Activated CD4-positive, alpha-beta T cell treated with anti-CD3 and anti-CD28 coated beads, Interleukin-2, amount 10 ng/mL, durations not matched to agents 24 days and 14 days (primary cell): ENCODE measurements around the gene KHK. TPM values are rescaled to one million over a fixed set of nuclear protein-coding genes. Genes with fewer than 3 reads are reported as not detected.

Experiments
- DNase-seq: peaks from one replicate; pipeline ENCODE4 v3.0.0; 2022
- H3K27ac Mint-ChIP-seq: one replicate; pipeline ENCODE4 v1.8.0; 2022; ENCODE audit warnings: mild to moderate bottlenecking, mixed read lengths
- H3K27me3 Mint-ChIP-seq: one replicate; pipeline ENCODE4 v1.8.0; 2022; ENCODE audit warnings: mixed read lengths
- H3K36me3 Mint-ChIP-seq: one replicate; pipeline ENCODE4 v1.8.0; 2022; ENCODE audit warnings: low read depth, mild to moderate bottlenecking, mixed read lengths
- H3K4me1 Mint-ChIP-seq: one replicate; pipeline ENCODE4 v1.8.0; 2021; ENCODE audit warnings: mixed read lengths
- H3K4me3 Mint-ChIP-seq: one replicate; pipeline ENCODE4 v1.8.0; 2022; ENCODE audit warnings: mild to moderate bottlenecking, moderate library complexity, mixed read lengths
- H3K9me3 Mint-ChIP-seq: one replicate; pipeline ENCODE4 v1.8.0; 2021; ENCODE audit warnings: mixed read lengths
- intact Hi-C: fragments of 100-400 bp; cut with micrococcal nuclease; formaldehyde crosslinking; loops from one replicate; pipeline ENCODE4 v1.15.1; 2023
- total RNA-seq: library from RNA; stranded (reverse); gene quantifications from 2 replicates; pipeline ENCODE4 v1.2.3, GENCODE V29; 2022

KHK gene
- total RNA-seq, 1 donor from 2014 or later = 13.4 TPM

DNA sequence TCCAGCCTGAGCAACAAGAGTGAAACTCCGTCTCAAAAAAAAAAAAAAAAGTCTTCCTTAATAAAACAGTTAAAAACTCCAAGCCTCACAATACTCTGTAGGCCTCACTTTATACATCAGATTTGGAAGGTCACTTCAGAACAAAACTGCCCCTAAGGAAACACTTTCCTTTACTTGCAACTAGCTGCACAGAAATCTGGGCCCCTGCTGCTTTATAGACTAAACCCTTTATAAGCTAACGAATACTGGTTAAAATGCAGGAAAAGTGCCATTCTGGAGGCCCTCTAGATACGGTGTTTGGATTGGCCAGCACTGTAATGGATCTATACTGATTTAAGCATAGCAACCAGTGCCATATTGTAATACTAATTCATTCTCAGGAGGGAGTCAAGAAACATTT is 38.5 kb downstream of the KHK start:
- no peak for DNase-seq
- Mint-ChIP-seq H3K27ac (no peak overlapping the region), H3K4me3 (no peak overlapping the region), H3K4me1 (peaks cover 9% of the 10 kb centered on the region), H3K36me3 (peaks cover 10% of the 10 kb centered on the region), H3K9me3 (no peaks in the 10 kb centered on the region), H3K27me3 (peaks cover 24% of the 10 kb centered on the region)
- intact Hi-C loops = no loop called here

DNA sequence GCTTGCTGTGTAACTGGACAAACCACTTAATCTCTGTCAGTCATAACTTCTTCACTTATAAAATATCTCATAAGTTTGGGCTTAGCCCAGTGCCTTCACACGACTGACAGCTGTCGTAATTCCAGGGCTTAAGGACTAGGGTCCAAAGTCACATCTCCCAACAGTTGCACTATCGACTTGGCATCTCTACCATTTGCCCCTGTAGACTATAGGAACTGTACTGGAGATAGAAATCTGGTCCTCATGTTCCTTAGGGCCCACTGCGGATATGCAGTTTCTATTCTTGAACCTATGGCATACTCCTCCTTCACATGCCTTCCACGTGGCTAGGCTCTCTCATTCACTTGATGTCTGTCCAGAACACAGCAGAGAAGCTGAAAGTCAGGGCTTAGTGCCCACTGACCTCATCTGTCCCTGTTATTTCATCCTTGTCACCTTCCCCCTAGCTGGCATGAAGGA is 39.7 kb downstream of the KHK start:
- Mint-ChIP-seq H3K4me1 (peaks cover 9% of the 10 kb centered on the region), H3K9me3 (no peaks in the 10 kb centered on the region), H3K27ac (no peak overlapping the region), H3K4me3 (no peak overlapping the region), H3K27me3 (peaks cover 17% of the 10 kb centered on the region), H3K36me3 (peaks cover 21% of the 10 kb centered on the region)
- DNase-seq = no peak
- intact Hi-C loops = no loop called here

DNA sequence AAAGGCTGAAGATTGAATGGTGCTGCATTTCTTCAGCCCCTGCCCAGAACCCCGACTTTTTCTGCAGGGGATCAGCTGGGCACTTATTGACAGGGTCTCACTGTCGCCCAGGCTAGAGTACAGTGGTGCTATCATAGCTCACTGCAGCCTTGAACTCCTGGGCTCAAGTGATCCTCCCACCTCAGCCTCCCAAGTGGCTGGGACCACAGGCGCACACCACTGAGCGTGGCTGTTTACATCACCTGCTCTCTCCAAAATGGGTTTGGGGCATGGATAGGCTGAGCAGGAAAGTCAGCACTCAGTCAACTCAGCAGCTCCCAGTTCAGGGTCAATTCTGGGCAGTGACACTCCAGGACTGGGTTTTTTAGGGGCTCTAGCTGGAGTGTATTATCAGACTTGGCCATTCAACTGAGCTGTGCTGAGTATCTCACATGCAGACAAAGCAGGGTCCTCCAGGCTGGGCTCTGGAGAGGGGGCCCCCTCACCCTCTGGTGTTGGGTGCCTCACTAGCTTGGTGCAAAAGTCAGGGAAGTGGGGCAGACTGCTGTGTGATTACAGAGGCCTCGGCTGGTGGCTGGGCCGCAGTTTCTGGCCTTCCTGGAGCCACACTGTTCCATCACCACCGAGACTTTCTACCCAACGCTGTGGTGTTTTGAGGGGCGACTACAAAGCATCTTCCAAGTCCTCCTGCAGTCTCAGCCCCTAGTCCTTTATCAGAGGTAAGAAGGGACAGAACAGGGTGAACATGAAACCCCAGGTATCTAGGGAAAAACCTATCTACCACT is 41.5 kb downstream of the KHK start:
- Mint-ChIP-seq H3K9me3 (no peaks in the 10 kb centered on the region), H3K27me3 (peaks cover 1% of the 10 kb centered on the region)

DNA sequence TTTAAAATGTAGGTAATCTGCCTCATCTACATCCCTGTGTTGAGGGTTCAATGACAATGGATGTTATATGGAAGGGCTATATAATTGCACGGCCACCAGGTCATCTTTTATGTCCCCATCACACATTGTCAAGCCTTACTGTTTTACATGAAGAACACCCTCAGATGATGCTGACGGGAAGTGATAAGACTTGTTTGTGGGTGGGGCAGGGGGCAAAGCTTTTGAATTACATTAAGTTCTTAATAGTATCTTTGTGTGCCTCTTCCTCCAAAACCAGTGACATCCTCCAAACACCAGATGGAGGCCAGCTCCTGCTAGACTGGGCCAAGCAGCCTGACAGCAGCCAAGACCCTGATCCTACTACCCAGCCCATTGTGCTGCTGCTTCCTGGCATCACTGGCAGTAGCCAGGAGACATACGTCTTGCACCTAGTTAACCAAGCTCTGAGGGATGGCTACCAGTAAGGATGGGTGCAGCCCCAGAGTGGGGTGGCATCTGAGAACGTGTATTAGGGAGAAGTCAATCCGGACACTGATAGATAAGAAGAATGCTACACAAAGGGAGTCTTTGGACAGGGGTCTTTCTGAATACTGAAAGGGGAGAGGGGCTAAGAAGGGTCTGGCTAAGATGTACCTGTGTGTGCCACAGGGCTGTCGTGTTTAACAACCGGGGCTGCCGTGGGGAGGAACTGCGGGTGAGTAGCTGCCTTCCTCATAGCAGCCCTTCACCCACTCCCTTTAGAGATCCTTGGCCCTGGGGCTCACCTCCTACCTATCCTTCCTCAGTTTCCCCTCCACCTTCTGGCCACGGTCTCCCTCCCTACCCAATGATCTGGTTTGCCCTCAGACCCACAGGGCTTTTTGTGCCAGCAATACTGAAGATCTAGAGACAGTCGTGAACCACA is 42.3 kb downstream of the KHK start:
- H3K4me3 Mint-ChIP-seq = no peak overlapping the region
- no peak overlapping the region for H3K27ac Mint-ChIP-seq
- peaks cover 41% of the 10 kb centered on the region for H3K36me3 Mint-ChIP-seq
- H3K4me1 Mint-ChIP-seq = peaks cover 13% of the 10 kb centered on the region
- no peaks in the 10 kb centered on the region for H3K27me3 Mint-ChIP-seq
- no peak for DNase-seq
- intact Hi-C loops = no loop called here
- no peaks in the 10 kb centered on the region for H3K9me3 Mint-ChIP-seq

More for the DNA sequence above, 41.5 kb downstream of the KHK start:
- H3K27ac Mint-ChIP-seq = no peak overlapping the region
- H3K36me3 Mint-ChIP-seq = peaks cover 34% of the 10 kb centered on the region
- intact Hi-C loops = no loop called here
- no peak overlapping the region for H3K4me3 Mint-ChIP-seq
- no peak for DNase-seq
- peaks cover 11% of the 10 kb centered on the region for H3K4me1 Mint-ChIP-seq

DNA sequence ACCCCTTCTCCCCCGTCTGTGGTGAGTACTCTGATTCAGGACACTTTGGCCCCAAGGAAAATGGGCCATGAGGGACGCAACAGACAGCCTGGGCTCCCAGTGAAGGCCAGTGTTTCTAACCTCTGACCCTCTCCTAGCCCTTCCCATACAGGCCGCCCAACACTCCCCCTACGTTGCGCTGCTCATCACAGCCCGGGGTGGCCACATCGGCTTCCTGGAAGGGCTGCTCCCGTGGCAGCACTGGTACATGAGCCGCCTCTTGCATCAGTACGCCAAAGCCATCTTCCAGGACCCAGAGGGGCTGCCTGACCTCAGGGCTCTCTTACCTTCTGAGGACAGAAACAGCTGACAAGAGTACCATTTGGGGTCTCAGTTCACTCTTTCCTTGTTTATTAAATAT is 43.8 kb downstream of the KHK start:
- H3K36me3 Mint-ChIP-seq = peaks cover 42% of the 10 kb centered on the region
- DNase-seq = no peak
- H3K27me3 Mint-ChIP-seq = no peaks in the 10 kb centered on the region
- no peak overlapping the region for H3K4me3 Mint-ChIP-seq
- H3K9me3 Mint-ChIP-seq = no peaks in the 10 kb centered on the region
- no peak overlapping the region for H3K27ac Mint-ChIP-seq
- intact Hi-C loops = no loop called here
- peaks cover 14% of the 10 kb centered on the region for H3K4me1 Mint-ChIP-seq

DNA sequence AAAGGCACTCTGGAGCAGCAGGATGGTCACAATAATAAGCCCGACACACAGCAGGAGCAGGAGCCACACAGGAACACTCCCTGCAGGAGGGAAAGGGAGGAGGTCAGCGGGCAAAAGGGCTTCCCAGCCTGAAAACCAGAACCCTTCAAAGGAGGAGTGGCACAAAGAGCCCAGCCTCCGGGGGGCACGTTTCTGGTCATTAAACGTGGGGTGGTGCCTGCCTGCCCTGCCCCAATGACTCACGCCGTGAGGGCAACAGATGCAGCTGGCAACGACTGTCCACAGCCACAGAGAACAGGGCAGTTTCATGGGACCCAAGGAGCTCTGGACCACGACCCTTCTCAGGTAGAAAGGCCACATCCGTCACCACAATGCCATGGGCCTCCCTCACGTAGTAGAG is 44.9 kb downstream of the KHK start:
- H3K4me1 Mint-ChIP-seq = peaks cover 16% of the 10 kb centered on the region
- H3K36me3 Mint-ChIP-seq = peaks cover 42% of the 10 kb centered on the region
- H3K9me3 Mint-ChIP-seq = no peaks in the 10 kb centered on the region
- no peak for DNase-seq
- no peak overlapping the region for H3K27ac Mint-ChIP-seq
- H3K4me3 Mint-ChIP-seq = no peak overlapping the region
- intact Hi-C loops = no loop called here
- H3K27me3 Mint-ChIP-seq = no peaks in the 10 kb centered on the region

DNA sequence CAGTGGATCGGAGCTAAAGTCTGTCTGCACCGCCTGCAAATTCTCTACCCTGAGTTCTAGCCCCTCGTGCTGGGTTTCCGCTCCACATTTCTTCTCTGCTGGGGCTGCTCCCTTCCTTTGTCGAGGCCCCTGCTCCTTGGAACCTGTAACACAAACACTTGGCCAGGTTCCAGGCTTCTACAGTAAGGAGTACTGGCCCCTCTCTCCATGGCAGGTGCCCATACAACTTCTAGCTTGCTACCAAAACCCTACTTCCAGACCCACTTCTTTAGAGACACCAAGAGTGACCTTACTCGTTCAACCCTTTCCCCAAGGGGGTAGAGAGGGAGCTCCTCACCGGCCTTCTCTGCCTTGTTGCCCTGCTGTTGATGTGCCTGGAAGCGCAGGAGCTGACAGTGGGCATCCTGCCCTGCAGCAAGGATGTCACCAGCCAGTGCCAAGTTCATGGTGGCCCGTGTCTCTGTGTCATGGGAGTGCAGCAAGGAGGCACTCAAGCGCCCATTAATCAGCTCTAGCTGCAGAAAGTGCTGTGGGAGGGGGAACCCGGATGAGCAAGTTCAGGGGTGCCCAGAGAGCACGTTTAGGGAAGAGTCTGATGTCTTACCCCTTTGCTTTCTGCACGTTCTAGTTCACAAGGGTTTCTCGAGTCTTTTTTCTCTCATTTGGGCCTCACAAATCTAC is 46.8 kb downstream of the KHK start:
- intact Hi-C loops = no loop called here
- no peaks in the 10 kb centered on the region for H3K27me3 Mint-ChIP-seq
- peaks cover 42% of the 10 kb centered on the region for H3K36me3 Mint-ChIP-seq
- H3K4me1 Mint-ChIP-seq = peaks cover 16% of the 10 kb centered on the region
- peak overlapping the region; percentile 86 for H3K27ac Mint-ChIP-seq
- peak; percentile 73 for DNase-seq
- no peaks in the 10 kb centered on the region for H3K9me3 Mint-ChIP-seq
- H3K4me3 Mint-ChIP-seq = peak overlapping the region; percentile 93

DNA sequence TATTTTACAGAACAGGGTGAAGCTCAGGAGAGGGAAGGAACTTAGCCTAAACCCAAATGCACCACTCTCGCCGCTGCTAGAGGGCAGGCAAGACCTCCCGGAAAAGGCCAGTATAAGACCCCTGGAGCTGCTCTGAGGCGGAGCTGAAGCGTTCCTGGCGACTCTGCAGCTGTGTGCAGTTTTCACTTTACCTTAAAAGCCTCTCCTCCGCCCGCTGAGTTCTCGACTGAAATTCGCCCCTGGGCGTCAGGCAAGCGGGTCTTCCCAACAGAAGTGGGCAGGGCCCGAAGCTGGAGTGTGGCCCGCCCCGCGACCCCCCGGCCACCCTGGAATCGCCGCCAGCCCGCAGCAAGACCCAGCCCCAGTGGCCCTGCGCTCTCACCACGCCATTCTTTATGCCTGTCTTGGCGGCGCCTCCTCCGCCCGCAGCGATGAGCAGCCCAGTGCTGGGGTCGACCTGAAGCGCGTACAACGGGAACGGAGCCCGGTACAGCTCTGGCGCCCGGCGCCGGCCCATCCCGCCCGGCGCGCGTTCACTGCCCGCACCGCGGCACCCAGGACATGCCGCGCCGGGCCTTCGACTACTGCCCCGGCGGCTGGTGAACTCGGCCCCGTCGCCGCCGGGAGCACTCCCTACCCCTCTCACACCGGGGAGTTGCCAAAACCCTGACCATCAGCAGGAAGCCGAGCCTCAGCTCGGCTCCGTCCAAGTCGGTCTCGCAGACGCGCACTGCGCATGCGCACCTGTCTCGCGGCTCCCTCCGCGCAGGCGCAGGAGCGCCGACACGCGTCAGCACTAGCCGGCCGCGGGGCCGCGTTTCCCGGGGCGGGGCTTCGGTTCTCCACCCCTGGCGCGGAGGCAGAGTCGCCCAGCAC is 47.6 kb downstream of the KHK start, which contains the start of gene PREB:
PREB (minus strand) TSS at position 732 of the 876 bp plus-strand sequence; CDS start at position 517, 215 bp downstream.
- Mint-ChIP-seq H3K4me1 (peaks cover 16% of the 10 kb centered on the region), H3K27ac (peak within 1 kb of the TSS; percentile 98), H3K9me3 (no peaks in the 10 kb centered on the region), H3K36me3 (peaks cover 42% of the 10 kb centered on the region), H3K27me3 (no peaks in the 10 kb centered on the region), H3K4me3 (peak within 1 kb of the TSS; percentile 93)
- DNase-seq = peak; percentile 100
- intact Hi-C loops = loop anchor here (1.0 kb wide), 3 partner anchors 11 to 78 kb away; partner anchors contain the start of genes ABHD1, ATRAID, KHK and SLC5A6

DNA sequence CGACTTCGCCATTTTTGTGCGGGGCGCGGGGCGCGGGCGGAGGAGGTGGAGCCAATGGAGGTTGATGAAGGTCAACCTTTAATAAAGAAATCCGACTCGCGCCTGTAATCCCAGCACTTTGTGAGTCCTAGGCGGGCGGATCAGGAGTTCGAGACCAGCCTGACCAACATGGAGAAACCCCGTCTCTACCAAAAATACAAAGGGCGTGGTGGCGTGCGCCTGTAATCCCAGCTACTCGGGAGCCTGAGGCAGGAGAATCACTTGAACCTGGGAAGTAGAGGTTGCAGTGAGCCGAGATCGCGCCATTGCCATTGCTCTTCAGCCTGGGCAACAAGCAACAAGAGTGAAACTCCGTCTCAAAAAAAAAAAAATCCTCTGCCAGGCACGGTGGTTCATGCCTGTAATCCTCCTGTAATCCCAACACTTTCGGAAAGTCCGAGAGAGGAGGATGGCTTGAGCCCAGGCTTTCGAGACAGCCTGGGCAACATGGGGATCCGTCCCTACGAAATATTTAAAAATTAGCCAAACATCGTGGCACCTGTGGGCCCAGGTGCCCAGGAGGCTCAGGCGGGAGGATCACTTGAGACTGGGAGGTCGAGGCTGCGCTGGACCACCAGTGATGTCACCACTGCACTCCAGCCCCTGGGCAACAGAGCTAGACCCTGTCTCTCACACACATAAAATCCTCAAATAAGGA is 48.4 kb downstream of the KHK start:
- no peak for DNase-seq
- Mint-ChIP-seq H3K9me3 (no peaks in the 10 kb centered on the region), H3K4me1 (peaks cover 16% of the 10 kb centered on the region), H3K27me3 (peaks cover 3% of the 10 kb centered on the region), H3K36me3 (peaks cover 34% of the 10 kb centered on the region), H3K27ac (peak overlapping the region; percentile 98), H3K4me3 (peak overlapping the region; percentile 93)
- intact Hi-C loops = loop anchor here (1.0 kb wide), 3 partner anchors 12 to 77 kb away; partner anchors contain the start of genes ABHD1, ATRAID, KHK and SLC5A6

DNA sequence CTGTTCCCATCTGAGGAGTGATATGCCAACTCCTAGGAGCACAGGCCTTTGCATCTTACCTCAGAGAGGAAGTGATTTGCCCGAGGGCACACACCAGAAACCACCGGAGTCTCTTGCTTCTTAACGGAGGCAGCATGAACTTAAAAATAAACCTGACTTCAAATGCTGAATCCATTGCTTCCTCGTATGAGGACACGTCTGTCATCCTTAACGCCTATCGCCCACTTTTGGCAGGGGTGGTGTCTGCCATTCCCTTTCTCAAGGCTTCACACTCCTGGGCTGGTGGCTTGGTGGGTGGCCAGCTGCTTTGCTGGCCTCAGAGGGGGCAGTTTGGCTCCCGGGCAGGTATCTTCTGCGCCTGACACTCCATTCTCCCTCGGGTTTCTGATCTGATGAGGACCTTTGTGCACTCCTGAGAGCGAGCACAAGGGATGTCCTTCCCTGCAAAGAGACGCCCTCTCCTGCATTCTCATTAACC is 48.9 kb downstream of the KHK start:
- intact Hi-C loops = no loop called here
- Mint-ChIP-seq H3K9me3 (no peaks in the 10 kb centered on the region), H3K36me3 (peaks cover 29% of the 10 kb centered on the region)

DNA sequence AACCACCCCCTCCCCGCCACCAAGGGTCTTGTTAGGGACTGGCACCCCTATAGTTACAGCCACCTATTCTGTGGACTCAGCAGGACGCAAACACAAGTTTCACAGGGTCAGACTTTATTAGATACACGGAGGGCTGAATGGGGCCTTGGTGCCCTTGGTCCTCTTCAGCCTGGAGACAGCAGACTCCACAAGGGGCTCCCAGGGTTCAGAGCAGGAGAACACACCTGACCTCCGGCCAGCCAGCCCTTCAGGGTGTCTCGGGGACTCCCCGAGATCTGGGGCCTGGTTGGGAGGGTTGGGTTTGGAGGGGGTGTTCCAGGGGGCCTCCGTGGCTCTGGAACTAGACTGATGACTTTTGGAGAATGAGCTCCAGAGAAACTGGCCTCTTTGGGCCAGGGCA is 50.2 kb downstream of the KHK start:
- H3K27ac Mint-ChIP-seq = no peak overlapping the region
- DNase-seq = no peak
- no peak overlapping the region for H3K4me3 Mint-ChIP-seq
- intact Hi-C loops = no loop called here
- no peaks in the 10 kb centered on the region for H3K9me3 Mint-ChIP-seq
- H3K27me3 Mint-ChIP-seq = peaks cover 3% of the 10 kb centered on the region
- peaks cover 19% of the 10 kb centered on the region for H3K36me3 Mint-ChIP-seq
- peaks cover 16% of the 10 kb centered on the region for H3K4me1 Mint-ChIP-seq

More for the DNA sequence above, 48.9 kb downstream of the KHK start:
- peaks cover 16% of the 10 kb centered on the region for H3K4me1 Mint-ChIP-seq
- H3K27me3 Mint-ChIP-seq = peaks cover 3% of the 10 kb centered on the region
- H3K4me3 Mint-ChIP-seq = peak overlapping the region; percentile 93
- DNase-seq = peak; percentile 62
- H3K27ac Mint-ChIP-seq = peak overlapping the region; percentile 98

DNA sequence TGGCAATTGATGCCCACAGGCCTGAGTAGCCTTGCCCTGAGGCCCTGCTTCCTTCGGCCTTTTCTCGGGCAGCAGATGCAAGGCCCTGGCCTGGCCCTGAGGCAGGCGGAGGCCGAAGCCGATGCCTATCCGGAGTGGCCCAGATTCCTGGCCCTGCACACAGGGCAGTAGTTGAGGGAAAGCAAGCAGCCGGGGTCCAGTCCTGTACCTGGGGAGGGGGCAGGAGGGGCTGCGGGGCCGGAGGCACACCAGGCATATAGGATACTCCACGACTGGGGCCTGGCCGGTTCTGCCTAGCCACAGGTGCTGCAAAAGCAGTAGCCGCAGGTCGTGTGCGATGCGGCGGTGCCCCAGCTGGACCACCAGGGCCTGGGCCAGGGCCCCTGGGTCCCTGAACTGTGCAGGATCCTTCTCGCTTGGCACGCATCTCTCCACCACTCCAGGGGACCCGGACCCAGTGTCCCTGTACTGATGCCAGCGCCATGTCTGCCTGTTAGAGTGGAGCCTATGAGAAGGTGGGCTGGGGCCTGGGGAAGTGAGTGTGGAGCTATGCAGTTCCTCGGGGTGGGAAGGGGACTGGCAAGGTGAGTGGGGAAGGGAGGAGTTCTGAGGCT is 50.9 kb downstream of the KHK start:
- no peak overlapping the region for H3K4me3 Mint-ChIP-seq
- peaks cover 15% of the 10 kb centered on the region for H3K36me3 Mint-ChIP-seq
- H3K27ac Mint-ChIP-seq = no peak overlapping the region

More for the DNA sequence above, 50.9 kb downstream of the KHK start:
- Mint-ChIP-seq H3K27me3 (peaks cover 3% of the 10 kb centered on the region), H3K4me1 (peaks cover 16% of the 10 kb centered on the region), H3K9me3 (no peaks in the 10 kb centered on the region)
- intact Hi-C loops = no loop called here
- no peak for DNase-seq
